ENCODE results near the gene SF3A1. TPM values are rescaled to one million over a fixed set of nuclear protein-coding genes. Genes with fewer than 3 reads are reported as not detected.

Gene SF3A1
- total and polyA plus RNA-seq, 2 of the 8 experiments (the other 6 are each of a cell fraction or from before 2014, with no cell fraction given), result 27.8 to 285 TPM

GRCh38 chr22:30301995-30302809, 54.5 kb downstream of the SF3A1 start:
- Histone ChIP-seq H4K5ac (ENCODE audit: insufficient read length, low read depth, low read length) (no peak overlapping the region), H2BK15ac (ENCODE audit: low read length) (no peak overlapping the region), H3K36me3 (ENCODE audit: control insufficient read depth in 2 of 4, insufficient read depth in 4 of 4, low read length in 3 of 4) (no peaks in the 10 kb centered on the region), H3K23ac (ENCODE audit: insufficient read length) (no peak overlapping the region), H3K27me3 (replicated peaks in 1 of 4; ENCODE audit: control insufficient read depth in 3 of 4, extremely low read depth in 1 of 4, insufficient read depth in 3 of 4, low read length in 3 of 4) (no peaks in the 10 kb centered on the region), H2BK5ac (ENCODE audit: low read depth, low read length) (no peak overlapping the region), H3K79me2 (ENCODE audit: control insufficient read depth in 1 of 2, insufficient read depth in 2 of 2, low read length in 2 of 2) (no peaks in the 10 kb centered on the region), H3K9me3 (ENCODE audit: insufficient read depth in 2 of 2, low read depth in 1 of 2, low read length in 1 of 2) (no peaks in the 10 kb centered on the region), H3K4me3 (ENCODE audit: extremely low read depth in 1 of 4, insufficient read depth in 2 of 4, low read depth in 3 of 4, low read length in 4 of 4) (no peak overlapping the region), H3K4ac (replicated peaks; ENCODE audit: insufficient read length, low read depth, low read length) (no peak overlapping the region), H3K4me2 (ENCODE audit: insufficient read depth in 1 of 2, low read depth in 2 of 2, low read length in 2 of 2) (no peak overlapping the region), H3K79me1 (ENCODE audit: low read depth, low read length) (no peaks in the 10 kb centered on the region), H4K8ac (ENCODE audit: extremely low read depth, insufficient read depth, low read length) (no peak overlapping the region; the same call in 1 of the 2 replicates), H3K27ac (ENCODE audit: low read depth, low read length) (no peak overlapping the region), H3K9ac (replicated peaks in 1 of 4; ENCODE audit: extremely low read depth in 1 of 4, low read depth in 3 of 4, low read length in 3 of 4) (no peak overlapping the region), H2AFZ (ENCODE audit: low read length) (no peak overlapping the region), H3K23me2 (ENCODE audit: low read depth, low read length) (no peaks in the 10 kb centered on the region), H3K56ac (replicated peaks; ENCODE audit: insufficient read length, low read depth, low read length) (no peak overlapping the region), H2AK5ac (ENCODE audit: low read depth, low read length) (no peak overlapping the region), H3K14ac (ENCODE audit: insufficient read length) (no peak overlapping the region), H3K18ac (ENCODE audit: extremely low read depth, low read length) (no peak overlapping the region), H2BK20ac (ENCODE audit: low read length) (no peak overlapping the region), H2BK120ac (replicated peaks; ENCODE audit: low read depth, low read length) (no peak overlapping the region), H4K91ac (replicated peaks; ENCODE audit: insufficient read length, low read length) (no peak overlapping the region), H2BK12ac (ENCODE audit: low read depth, low read length) (no peak overlapping the region), H4K20me1 (replicated peaks in 1 of 2; ENCODE audit: control insufficient read depth in 1 of 2, insufficient read depth in 2 of 2, low read length in 2 of 2) (no peaks in the 10 kb centered on the region), H3K4me1 (replicated peaks in 1 of 4; ENCODE audit: control insufficient read depth in 3 of 4, insufficient read depth in 4 of 4, low read length in 3 of 4) (no peaks in the 10 kb centered on the region; a peak in 1 of 7 replicates)
- FAIRE-seq (no peak), DNase-seq (ENCODE audit: low read depth in 1 of 2, low spot score in 2 of 2) (no peak)
- 94% methylated on average over 9 of the region's 9 CpGs; no CpG with 5 or more reads in 1 of the 2 experiments for WGBS, 2 experiments (ENCODE audit: extremely low coverage in 1 of 2, insufficient coverage in 1 of 2, insufficient read length in 1 of 2, insufficient replicate concordance in 2 of 2, low coverage in 1 of 2, low lambda C conversion rate in 2 of 2, missing lambda C conversion rate in 1 of 2)
- TF ChIP-seq PHF8 (conservative IDR thresholded peaks at IDR 0.05; ENCODE audit: low read depth, low read length) (no peak), GABPA (IDR thresholded peaks at IDR 0.05; ENCODE audit: borderline replicate concordance, insufficient read depth, low read length) (no peak), BRCA1 (IDR thresholded peaks at IDR 0.05; ENCODE audit: low read depth, low read length) (no peak), RXRA (IDR thresholded peaks at IDR 0.05; ENCODE audit: insufficient read depth, low read depth, low read length) (no peak)
- POLR2A ChIA-PET (ENCODE audit: partially characterized antibody), result interaction anchor here (0.7 kb wide), 1 partner anchor 55 kb away, joined by 3 read pairs; the partner anchor contains the start of genes CCDC157 and SF3A1
- CTCF ChIA-PET (ENCODE audit: partially characterized antibody), result interaction anchor here (0.7 to 4.9 kb wide), 7 partner anchors 9 to 66 kb away, joined by 3 to 48 read pairs (median 3); partner anchors contain the start of genes CASTOR1 and TBC1D10A
